HG03025 (cell line): Measurements from ENCODE around the gene QRFP.
"Not testable (repeated sequence)": the region's sequence is repeated elsewhere in the genome, so short reads cannot be mapped to it uniquely, and the experiment has no call there.

Experiments used
- ATAC-seq: cut with Tn5 transposase; IDR thresholded peaks from one replicate; pipeline ENCODE4 v1.9.1; 2021; ENCODE audit warnings: mild to moderate bottlenecking, moderate library complexity; ENCODE audit not compliant: unreplicated experiment, low FRiP score

QRFP gene

GRCh38 chr9:130858739-130859705, 37.6 kb downstream of the QRFP start:
- ATAC-seq, result no peak

- ATAC-seq, result no peak
These were observed 38.5 kb downstream of the QRFP start for GRCh38 chr9:130857864-130858738.

GRCh38 chr9:130856474-130856873, 40.1 kb downstream of the QRFP start:
- no peak for ATAC-seq

- no peak for ATAC-seq
These were observed 41.8 kb downstream of the QRFP start for GRCh38 chr9:130854835-130855234.

GRCh38 chr9:130854092-130854491, 42.5 kb downstream of the QRFP start:
- ATAC-seq, result no peak

- ATAC-seq, result no peak
These were observed 43.8 kb downstream of the QRFP start for GRCh38 chr9:130852801-130853200.

- no peak for ATAC-seq
These were observed 47.3 kb downstream of the QRFP start for GRCh38 chr9:130849356-130849755.

- ATAC-seq, result not testable (repeated sequence)
These were observed 48.1 kb downstream of the QRFP start for GRCh38 chr9:130848514-130848913.

- ATAC-seq, result no peak
These were observed 49.0 kb downstream of the QRFP start for GRCh38 chr9:130847306-130848217.

GRCh38 chr9:130846487-130847305, 49.9 kb downstream of the QRFP start:
- no peak for ATAC-seq

- no peak for ATAC-seq
These were observed 50.6 kb downstream of the QRFP start for GRCh38 chr9:130845901-130846481.

GRCh38 chr9:130845254-130845653, 51.4 kb downstream of the QRFP start:
- ATAC-seq, result no peak

- no peak for ATAC-seq
These were observed 52.6 kb downstream of the QRFP start for GRCh38 chr9:130844044-130844451.

- ATAC-seq, result no peak
These were observed 53.3 kb downstream of the QRFP start for GRCh38 chr9:130843049-130843908.
